SHP77 (cell line): ENCODE measurements around the gene TMEM200A.

Experiments
- DNase-seq, 2 experiments: peaks; one replicate each; lab custom pipeline; 2025; lab: John Stamatoyannopoulos, UW

Gene TMEM200A

GRCh38 chr6:130425537-130425936, 59.7 kb downstream of the TMEM200A start:
- no peak for DNase-seq

GRCh38 chr6:130426066-130426721, 60.4 kb downstream of the TMEM200A start:
- no peak for DNase-seq

- DNase-seq: no peak
These were observed 65.6 kb downstream of the TMEM200A start for GRCh38 chr6:130431346-130431852.

GRCh38 chr6:130432838-130433237, 67.0 kb downstream of the TMEM200A start:
- no peak for DNase-seq

- no peak for DNase-seq
These were observed 68.5 kb downstream of the TMEM200A start for GRCh38 chr6:130434174-130434873.

- DNase-seq: no peak
These were observed 69.4 kb downstream of the TMEM200A start for GRCh38 chr6:130435181-130435580.

GRCh38 chr6:130437961-130438360, 72.1 kb downstream of the TMEM200A start:
- no peak for DNase-seq

GRCh38 chr6:130447374-130447773, 81.6 kb downstream of the TMEM200A start:
- DNase-seq: no peak

GRCh38 chr6:130452336-130452735, 86.5 kb downstream of the TMEM200A start:
- no peak for DNase-seq

GRCh38 chr6:130453230-130453629, 87.4 kb downstream of the TMEM200A start:
- DNase-seq: no peak

- DNase-seq: no peak
These were observed 91.8 kb downstream of the TMEM200A start for GRCh38 chr6:130457605-130458004.

- no peak for DNase-seq
These were observed 93.5 kb downstream of the TMEM200A start for GRCh38 chr6:130459316-130459715.

- no peak for DNase-seq
These were observed 95.1 kb downstream of the TMEM200A start for GRCh38 chr6:130460934-130461333.

GRCh38 chr6:130466052-130466747, 100.4 kb downstream of the TMEM200A start:
- DNase-seq: no peak

GRCh38 chr6:130466748-130467061, 100.9 kb downstream of the TMEM200A start:
- DNase-seq: no peak

GRCh38 chr6:130467146-130468050, 101.6 kb downstream of the TMEM200A start:
- no peak for DNase-seq

- no peak for DNase-seq
These were observed 104.9 kb downstream of the TMEM200A start for GRCh38 chr6:130470766-130471165.

GRCh38 chr6:130473886-130474285, 108.1 kb downstream of the TMEM200A start:
- peak; percentile 65 to 77 for DNase-seq

GRCh38 chr6:130482645-130483390, 117.0 kb downstream of the TMEM200A start:
- DNase-seq: no peak

- DNase-seq: no peak
These were observed 120.1 kb downstream of the TMEM200A start for GRCh38 chr6:130485870-130486269.

- DNase-seq: no peak
These were observed 120.6 kb downstream of the TMEM200A start for GRCh38 chr6:130486417-130486816.
